Measurements from ENCODE around the gene BBS4. TPM values are rescaled to one million over a fixed set of nuclear protein-coding genes. Genes with fewer than 3 reads are reported as not detected.
A peak's percentile ranks its signal among the peaks of the same experiment; 100 is the strongest.

BBS4 gene
- total RNA-seq, 1 experiment from 2014 or later: 22.4 TPM

GRCh38 chr15:72732086-72732485, 46.1 kb downstream of the BBS4 start:
- POLR2A ChIA-PET: interaction anchor here (0.6 kb wide), 1 partner anchor 138 kb away, joined by 5 read pairs; no protein-coding TSS in a partner anchor
- H3K4me3 Mint-ChIP-seq (ENCODE audit: unreplicated experiment): no peak overlapping the region
- no TSS peak for BruUV-seq (replicated peaks)

DNA sequence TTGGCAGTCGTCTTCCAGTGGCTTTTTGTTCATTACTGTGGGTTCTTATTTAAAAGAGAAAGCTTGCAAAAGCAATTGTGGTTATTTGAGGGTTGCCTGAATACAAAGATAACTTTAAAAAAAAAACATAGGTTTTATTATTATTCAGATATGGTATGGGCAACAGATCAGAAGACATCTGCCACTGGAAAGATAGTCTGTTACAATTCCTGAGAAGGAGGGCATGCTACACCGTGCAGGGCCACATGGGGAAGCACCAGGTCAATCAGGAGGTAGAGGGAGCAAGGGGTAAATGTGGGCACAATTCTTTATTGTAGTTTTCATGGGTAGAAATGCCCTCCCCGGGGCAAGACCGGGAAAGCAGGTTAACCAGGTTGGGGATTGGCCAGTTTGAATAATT, 46.5 kb downstream of the BBS4 start:
- BruUV-seq (replicated peaks): no TSS peak
- Mint-ChIP-seq H3K9me3 (ENCODE audit: unreplicated experiment) (no peaks in the 10 kb centered on the region), H3K36me3 (ENCODE audit: insufficient read depth, unreplicated experiment) (peaks cover 15% of the 10 kb centered on the region), H3K4me3 (ENCODE audit: unreplicated experiment) (no peak overlapping the region), H3K27me3 (ENCODE audit: insufficient read depth, unreplicated experiment) (no peaks in the 10 kb centered on the region), H3K4me1 (ENCODE audit: low read depth, unreplicated experiment) (peaks cover 11% of the 10 kb centered on the region), H3K27ac (ENCODE audit: unreplicated experiment) (no peak overlapping the region)
- no peaks in the 10 kb centered on the region for H3K27me3 ChIP-seq (replicated peaks; ENCODE audit: control insufficient read depth, insufficient read depth, low read length)
- no peaks in the 10 kb centered on the region for H3K9me3 ChIP-seq
- H3K4me1 ChIP-seq: peaks cover 22% of the 10 kb centered on the region
- ChIA-PET CTCF (interaction anchor here (0.6 to 1.0 kb wide), 2 partner anchors 11 to 50 kb away, joined by 3 to 4 read pairs; no protein-coding TSS in a partner anchor), POLR2A (interaction anchor here (0.6 kb wide), 1 partner anchor 139 kb away, joined by 5 read pairs; no protein-coding TSS in a partner anchor)
- no peak for TF ChIP-seq CTCF (IDR thresholded peaks at IDR 0.05; ENCODE audit: insufficient read depth in 1 of 2, low read depth in 1 of 2, low read length in 1 of 2, severe bottlenecking in 1 of 2, unreplicated experiment in 1 of 2)
- intact Hi-C loops (cut with micrococcal nuclease; ENCODE audit: unreplicated experiment): no loop called here
- H3K36me3 ChIP-seq (ENCODE audit: control insufficient read depth, insufficient read depth, low read length): no peaks in the 10 kb centered on the region; the same call in 1 of the 2 replicates
- no peak for DNase-seq
- H3K4me3 ChIP-seq (ENCODE audit: low read depth, low read length): no peak overlapping the region

More at GRCh38 chr15:72732086-72732485, 46.1 kb downstream of the BBS4 start:
- H3K36me3 ChIP-seq (ENCODE audit: control insufficient read depth, insufficient read depth, low read length): no peaks in the 10 kb centered on the region; the same call in 1 of the 2 replicates
- H3K27me3 ChIP-seq (replicated peaks; ENCODE audit: control insufficient read depth, insufficient read depth, low read length): no peaks in the 10 kb centered on the region
- no peaks in the 10 kb centered on the region for H3K9me3 Mint-ChIP-seq (ENCODE audit: unreplicated experiment)
- intact Hi-C loops (cut with micrococcal nuclease; ENCODE audit: unreplicated experiment): no loop called here
- TF ChIP-seq CTCF (IDR thresholded peaks at IDR 0.05; ENCODE audit: insufficient read depth in 1 of 2, low read depth in 1 of 2, low read length in 1 of 2, severe bottlenecking in 1 of 2, unreplicated experiment in 1 of 2): no peak
- H3K4me1 Mint-ChIP-seq (ENCODE audit: low read depth, unreplicated experiment): peaks cover 15% of the 10 kb centered on the region
- no peak overlapping the region for H3K27ac Mint-ChIP-seq (ENCODE audit: unreplicated experiment)
- DNase-seq: no peak
- H3K4me1 ChIP-seq: peaks cover 27% of the 10 kb centered on the region
- no peak overlapping the region for H3K4me3 ChIP-seq (ENCODE audit: low read depth, low read length)
- CTCF ChIA-PET: interaction anchor here (1.0 kb wide), 1 partner anchor 10 kb away, joined by 3 read pairs; no protein-coding TSS in a partner anchor
- H3K9me3 ChIP-seq: no peaks in the 10 kb centered on the region
- no peaks in the 10 kb centered on the region for H3K27me3 Mint-ChIP-seq (ENCODE audit: insufficient read depth, unreplicated experiment)
- H3K36me3 Mint-ChIP-seq (ENCODE audit: insufficient read depth, unreplicated experiment): peaks cover 15% of the 10 kb centered on the region

DNA sequence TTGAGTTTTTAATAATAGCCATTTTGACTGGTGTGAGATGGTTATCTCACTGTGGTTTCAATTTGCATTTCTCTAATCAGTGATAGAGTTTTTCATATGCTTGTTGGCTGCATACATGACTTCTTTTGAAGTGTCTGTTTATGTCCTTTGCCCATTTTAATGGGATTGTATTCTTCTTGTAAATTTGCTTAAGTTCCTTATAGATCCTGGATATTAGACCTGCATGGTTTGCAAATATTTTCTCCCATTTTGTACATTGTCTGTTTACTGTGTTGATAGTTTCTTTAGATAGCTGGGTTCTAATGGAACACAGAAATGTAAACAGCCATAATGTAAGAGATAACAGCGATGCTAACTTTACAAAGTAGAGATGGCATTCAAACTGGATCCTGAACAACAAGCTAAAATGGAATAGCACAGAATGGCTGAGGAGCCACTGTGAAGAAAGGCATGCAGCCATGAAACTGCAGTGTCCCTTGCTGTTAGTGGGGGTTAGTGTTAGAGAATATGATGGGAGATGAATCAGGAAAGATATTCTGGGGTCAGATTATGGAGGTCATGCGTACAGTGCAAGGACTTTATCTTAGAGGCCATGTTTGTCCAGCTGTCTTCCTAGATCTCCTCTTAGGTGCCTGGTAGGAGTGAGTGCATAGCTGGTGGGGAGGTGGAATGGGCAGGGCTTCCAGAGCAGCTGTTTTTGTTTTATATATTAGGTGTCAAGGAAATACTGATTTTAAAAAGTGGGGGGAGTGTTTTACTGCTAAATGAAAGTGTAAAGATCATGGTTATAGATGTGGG, 48.1 kb downstream of the BBS4 start:
- no peaks in the 10 kb centered on the region for H3K27me3 ChIP-seq (replicated peaks; ENCODE audit: control insufficient read depth, insufficient read depth, low read length)
- H3K4me3 ChIP-seq (ENCODE audit: low read depth, low read length): no peak overlapping the region
- peaks cover 21% of the 10 kb centered on the region for H3K36me3 Mint-ChIP-seq (ENCODE audit: insufficient read depth, unreplicated experiment)
- peak overlapping the region; percentile 4 for H3K27ac Mint-ChIP-seq (ENCODE audit: unreplicated experiment)
- DNase-seq: peak; percentile 28 to 40
- BruUV-seq (replicated peaks): no TSS peak
- H3K9me3 Mint-ChIP-seq (ENCODE audit: unreplicated experiment): no peaks in the 10 kb centered on the region
- H3K9me3 ChIP-seq: no peaks in the 10 kb centered on the region
- no peak for TF ChIP-seq CTCF (IDR thresholded peaks at IDR 0.05; ENCODE audit: insufficient read depth in 1 of 2, low read depth in 1 of 2, low read length in 1 of 2, severe bottlenecking in 1 of 2, unreplicated experiment in 1 of 2)
- peaks cover 10% of the 10 kb centered on the region for H3K4me1 Mint-ChIP-seq (ENCODE audit: low read depth, unreplicated experiment)
- no peaks in the 10 kb centered on the region for H3K27me3 Mint-ChIP-seq (ENCODE audit: insufficient read depth, unreplicated experiment)
- intact Hi-C loops (cut with micrococcal nuclease; ENCODE audit: unreplicated experiment): no loop called here
- CTCF ChIA-PET: interaction anchor here (2.3 kb wide), 1 partner anchor 12 kb away, joined by 16 read pairs; no protein-coding TSS in a partner anchor
- no peaks in the 10 kb centered on the region for H3K36me3 ChIP-seq (ENCODE audit: control insufficient read depth, insufficient read depth, low read length)
- POLR2A ChIA-PET: no interaction called here
- peak overlapping the region; percentile 3 for H3K4me3 Mint-ChIP-seq (ENCODE audit: unreplicated experiment)
- H3K4me1 ChIP-seq: peaks cover 20% of the 10 kb centered on the region

Data from Caco-2 (cell line).